ENCODE data around the gene ABHD2.

ABHD2 gene

DNA sequence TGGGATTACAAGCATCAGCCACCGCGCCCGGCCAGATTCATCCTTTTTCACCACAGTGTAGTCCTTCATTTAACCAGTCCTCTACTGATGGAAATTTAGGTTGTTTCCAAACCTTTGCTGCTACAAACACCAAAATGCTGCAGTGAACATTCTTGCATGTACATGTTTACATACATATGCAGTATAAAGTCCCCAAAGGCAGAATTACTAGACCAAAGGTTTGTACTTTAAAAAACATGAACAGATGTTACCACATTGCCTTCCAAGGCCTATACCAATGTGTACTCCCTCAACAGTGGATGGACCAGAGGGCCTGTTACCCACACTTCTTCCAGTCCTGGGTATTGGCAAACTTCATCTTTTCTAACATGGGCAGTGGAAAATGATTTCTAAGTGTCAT, 82.1 kb downstream of the ABHD2 start:
- DNase-seq: no peak

DNA sequence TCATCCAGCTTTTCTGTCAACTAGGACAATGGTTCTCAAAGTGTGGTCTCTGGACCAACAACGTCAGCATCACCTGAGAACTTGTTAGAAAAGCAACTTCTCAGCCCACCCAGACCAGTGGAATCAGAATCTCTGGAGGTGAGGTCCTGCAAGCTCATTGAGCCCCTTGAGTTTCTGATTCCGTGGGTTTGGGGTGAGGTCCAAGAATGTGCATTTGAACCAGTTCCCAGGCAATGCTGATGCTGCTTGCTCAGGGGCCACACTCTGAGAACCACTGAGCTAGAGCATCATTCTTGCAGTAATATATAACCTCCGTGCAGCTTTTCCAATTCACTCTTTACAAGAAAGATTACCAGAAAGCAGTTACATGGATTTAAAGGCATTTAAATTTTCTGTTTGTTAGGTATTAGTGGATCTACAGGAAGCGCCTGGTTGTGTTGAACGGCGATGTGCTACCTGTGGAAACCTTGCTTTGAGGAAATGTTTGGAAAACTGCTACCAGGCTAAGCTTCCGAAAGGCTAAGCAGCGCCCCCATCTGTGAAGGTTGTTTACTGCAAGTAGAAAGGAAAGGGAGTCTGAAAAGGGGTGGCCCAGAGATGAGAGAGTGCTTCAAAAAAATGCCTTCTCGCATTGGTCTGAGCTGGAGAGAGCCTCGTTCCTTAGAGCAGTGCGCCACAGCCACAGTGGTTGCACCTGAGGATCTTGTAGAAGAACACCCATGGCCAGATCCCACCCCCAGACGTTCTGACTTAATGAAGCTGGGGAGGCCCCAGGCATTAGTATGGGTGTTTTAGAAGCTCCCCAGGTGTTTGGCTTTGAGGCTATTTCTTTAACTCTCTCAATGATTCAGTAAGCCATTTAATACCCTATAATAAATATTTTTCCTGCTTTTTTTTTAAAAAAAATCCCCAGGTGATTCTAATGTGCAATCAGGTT, 83.1 kb downstream of the ABHD2 start:
- peak; percentile 13 for DNase-seq

DNA sequence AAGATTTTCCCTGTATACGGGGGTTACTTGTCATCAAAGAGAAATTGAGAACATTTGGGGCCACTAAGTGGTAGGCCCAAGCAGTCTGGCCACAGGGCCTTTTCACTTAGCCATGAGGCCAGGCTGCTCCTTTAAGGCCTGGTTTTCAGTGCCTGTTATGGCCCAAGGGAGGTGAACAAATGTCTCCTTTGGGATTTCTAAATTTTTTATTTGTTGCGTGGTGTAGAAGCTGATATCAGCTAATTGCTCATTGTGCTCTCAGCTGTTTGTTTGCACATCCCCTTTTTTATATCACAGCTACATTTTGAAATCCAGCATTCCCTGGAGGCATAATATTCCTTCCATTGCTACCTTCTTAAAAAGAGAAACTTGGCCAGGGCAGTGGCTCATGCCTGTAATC, 84.7 kb downstream of the ABHD2 start:
- no peak for DNase-seq

DNA sequence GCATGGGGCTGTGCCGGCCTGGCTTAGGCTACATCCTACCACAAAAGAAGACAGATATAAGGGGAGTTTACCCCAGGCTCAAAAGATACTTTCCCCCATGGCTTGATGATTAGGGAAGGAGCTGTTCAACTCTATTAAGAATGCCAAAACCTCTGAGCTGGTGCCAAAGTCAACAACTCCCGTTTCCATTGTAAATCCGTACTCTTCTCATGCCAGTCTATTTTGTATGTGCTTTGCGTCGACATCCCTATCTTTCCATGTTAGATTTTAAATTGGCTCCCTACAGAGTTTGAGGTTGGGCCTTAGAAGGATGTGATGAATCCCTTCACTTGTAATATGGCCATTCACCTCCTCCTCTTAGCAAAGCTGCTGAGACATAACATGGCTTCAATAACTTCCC, 86.2 kb downstream of the ABHD2 start:
- DNase-seq: no peak

DNA sequence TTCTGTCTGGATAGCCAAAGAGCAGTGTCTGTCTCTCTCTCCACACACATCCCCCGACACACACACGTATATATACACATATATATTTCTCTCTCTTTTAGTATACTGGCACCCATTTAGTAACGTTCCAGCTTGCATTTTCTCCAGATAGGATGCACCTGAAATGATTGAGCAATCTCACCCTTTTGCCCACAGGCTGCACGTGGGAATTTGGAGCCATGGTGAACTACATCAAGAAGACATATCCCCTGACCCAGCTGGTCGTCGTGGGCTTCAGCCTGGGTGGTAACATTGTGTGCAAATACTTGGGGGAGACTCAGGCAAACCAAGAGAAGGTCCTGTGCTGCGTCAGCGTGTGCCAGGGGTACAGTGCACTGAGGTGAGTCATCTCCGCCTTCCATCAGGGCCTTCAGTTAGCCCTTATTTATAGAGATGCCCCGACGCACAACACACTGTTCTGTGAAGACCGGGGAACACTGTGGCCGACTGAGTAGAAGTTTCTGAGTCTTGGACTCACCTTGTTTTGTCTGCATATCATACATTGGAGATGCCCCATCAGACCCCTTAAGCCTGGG, 87.4 kb downstream of the ABHD2 start:
- no peak for DNase-seq

DNA sequence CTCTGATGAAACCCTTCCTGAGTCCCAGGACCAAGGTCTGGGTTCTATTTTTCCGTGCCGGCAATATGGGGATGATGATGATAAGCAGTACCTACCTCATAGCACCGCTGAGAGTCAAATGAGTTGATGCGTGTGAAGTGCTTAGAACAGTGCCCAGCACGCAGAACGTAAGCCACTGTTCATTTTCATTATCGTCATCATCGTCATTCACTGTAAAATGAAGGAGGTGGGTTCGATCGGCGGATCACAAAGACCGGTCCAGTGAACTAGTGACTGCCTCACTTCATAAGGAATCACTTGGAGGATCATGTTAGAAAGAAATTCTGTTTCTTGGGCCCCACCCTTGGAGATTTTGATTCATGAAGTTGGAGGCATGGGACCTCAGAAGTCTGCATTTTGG, 88.9 kb downstream of the ABHD2 start:
- DNase-seq: no peak

DNA sequence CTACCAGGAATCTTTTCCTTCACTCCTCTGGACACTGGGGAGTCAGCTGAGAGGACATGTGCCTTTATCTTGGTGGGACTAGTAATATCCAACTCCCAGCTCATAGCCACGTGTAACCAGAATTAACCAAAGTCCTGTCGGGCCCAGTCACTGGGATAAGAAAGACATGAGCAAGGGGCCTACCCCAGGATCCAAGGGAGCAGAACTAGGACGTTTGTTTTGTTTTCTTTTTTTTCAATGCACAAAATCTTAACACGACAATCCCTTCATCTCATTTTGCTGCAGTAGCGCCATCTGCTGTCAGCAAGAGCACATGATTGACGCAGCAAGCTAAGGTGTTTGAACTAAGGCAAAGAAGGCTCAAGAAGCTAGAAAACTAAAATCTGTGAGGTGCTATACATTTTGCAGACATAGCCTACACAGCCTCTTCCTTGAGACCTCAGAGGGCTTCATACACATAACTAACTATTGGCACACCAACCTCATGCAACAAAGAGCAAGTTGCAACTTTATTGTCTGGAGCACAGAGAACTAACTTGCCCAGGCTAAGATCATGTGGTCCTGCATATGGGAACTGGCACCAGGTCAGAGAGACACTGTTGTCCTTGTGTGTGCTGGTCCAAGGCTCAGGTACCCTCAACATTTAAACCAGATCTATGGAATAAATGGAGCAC, 89.5 kb downstream of the ABHD2 start:
- DNase-seq: peak; percentile 66

DNA sequence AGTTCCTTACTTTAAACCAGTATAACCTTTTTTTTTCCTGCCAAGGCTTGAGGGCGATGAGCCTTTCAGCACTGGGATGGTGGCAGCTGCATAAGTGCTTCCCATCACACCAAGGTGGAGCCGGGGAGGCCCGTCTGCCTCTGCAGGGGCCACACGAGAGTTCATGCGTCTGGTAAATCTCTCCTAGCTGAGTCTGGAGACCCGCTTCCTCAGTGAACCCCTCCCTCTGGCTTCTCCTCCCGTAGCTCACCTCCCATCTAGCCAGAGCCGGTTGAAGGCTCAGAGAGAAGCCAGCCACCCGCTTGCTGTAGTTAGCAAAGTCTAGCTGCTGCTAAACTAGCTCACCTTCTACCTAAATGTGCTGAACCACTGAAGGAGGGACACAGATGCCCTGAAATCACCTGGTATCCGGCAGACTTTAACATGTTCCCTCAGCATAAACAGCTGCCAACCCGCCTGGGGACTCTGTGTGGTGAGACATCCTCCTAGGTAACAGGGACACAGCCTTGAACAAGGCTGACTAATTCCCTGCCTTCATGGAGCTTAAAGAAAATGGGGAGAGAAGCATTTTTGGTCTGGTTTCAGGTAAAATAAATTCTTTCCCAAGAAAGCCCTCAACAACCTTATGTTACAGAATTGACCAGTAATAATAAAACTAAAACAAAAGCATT, 90.2 kb downstream of the ABHD2 start:
- DNase-seq: no peak

DNA sequence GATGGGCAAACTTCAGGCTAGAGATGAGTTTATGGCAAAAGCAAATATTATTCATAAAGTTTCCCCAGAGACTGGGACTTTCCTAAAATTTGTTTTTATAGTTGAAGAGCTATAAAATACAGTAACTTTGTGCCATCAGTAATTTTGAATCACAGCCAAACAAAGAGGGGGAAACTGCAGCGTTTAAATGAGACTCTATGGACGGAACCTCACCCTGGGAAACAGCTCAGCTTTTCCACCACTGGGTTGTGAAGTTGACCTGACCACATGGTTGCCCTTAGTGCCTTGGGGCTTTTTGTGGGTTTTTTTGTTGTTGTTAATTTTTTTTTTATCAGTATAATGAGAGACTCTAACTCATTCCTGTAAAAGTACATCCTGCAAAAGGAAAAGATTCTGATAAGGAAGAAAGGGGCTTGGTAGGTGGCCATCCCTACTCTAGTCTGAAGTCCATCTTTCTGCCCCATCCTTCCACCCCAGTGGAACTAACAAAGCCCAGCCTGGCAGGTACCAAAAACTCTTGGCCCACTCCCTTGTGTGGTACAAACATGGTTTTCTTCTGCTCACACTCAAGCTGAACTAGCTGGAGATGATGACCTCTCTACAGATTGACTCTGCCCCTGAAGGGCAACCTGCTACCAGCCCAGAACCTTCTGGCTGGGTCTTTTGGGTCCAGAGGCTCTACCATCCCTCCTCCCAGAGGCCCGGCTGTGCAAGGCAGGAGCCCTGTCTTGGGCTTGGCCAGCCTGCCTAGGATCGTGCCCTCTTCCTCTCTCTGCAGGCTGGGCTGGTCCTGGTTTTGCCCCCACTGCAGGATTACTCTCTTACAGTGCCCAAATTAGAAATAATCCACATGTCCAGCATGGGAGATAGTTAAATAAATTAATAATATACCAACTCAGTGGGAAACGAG, 92.0 kb downstream of the ABHD2 start:
- no peak for DNase-seq

DNA sequence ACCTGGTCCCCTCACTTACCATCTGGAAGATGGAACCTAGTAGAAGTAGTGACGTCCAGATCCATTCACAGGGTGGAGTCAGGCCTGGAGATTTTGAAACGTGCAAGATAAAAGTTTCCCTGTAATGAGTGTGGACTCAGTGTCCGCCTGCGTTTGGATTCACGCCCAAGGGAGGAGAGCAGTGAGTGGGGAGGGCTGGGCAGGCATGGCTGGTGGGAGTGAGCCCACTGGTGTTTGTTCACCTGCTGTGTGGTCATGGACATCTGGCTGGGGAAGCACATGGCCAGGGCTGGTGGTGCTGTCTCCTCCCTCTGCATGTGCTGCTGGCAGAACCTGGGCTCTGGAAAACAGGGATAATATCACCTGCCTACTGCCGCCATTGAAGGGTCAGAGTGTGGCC, 96.1 kb downstream of the ABHD2 start:
- no peak for DNase-seq

DNA sequence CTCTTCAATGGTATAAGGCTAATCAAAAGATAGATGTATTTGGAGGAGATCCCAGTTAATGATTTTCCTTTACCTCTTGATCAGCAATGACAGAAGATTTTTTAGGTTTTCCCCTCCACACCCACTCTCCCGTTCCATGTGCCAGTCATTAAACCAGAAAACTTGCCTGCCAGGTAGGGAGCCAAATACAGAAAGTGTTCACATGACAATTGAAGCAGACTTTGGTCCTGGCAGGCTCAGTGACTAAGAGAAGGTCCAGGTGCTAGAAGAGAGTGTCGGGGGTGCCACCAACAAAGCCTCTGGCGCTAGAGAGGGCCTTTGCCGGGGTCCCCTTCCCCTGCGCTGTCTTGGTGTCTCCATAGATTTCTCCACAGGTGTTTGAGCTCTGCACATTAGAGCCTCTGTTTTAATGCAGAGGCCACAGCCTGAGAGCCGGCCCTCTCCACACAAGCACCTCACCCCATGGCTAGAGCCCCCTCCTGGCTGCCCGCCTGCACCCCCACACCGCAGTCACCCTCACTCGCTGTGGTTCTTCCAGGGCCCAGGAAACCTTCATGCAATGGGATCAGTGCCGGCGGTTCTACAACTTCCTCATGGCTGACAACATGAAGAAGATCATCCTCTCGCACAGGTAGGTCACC, 96.8 kb downstream of the ABHD2 start:
- DNase-seq: no peak

DNA sequence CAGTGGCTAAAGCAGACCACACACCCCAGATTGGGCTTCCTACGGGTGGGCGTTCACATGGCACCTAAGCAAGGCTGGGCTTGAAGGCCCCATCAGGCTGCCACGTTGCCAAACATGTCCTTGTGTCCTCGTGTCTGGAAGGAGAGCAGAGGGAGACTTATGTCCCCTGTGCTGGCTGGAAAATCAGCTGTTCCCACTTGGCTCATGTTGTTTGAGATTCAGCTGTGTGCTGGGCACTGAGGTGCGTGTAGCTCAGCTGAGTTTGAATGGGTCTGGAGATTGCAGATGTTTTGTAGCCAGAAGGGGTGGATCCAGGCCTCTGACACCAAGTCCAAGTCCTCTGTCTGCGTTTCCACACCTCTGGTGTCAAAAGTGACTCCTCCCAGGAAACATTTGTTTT, 98.5 kb downstream of the ABHD2 start:
- DNase-seq: no peak

DNA sequence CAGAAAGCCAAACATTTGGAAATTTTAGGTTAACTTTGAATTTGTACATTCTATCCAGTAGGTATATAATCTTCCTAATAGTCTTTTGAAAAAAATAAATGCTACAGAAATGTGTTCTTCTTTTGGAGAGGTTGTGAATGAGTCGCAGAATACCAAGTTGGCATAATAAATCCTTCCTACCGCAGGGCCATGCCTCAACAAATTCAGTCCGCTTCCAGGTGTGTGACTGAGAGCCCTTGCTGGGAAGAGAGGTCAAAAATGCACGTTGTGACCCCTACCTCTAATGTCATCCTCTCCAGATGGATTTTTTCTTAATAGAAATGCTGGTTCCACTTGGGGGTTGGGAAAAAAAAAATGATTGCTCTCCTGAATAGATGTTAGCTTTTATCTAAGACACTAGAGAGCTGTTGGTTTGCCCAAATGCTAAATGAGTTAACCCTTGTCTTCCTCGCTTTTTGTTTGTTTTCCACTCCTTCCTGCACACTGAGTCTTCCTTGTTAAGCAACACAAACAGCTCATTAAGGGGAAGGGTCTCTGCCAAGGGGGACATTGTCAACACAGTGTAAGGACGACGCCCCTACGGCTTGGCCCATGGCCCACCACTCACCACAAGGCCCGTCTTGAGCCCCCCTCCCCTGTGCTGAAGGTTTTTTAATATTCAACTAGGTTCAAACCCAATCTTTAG, 99.2 kb downstream of the ABHD2 start:
- no peak for DNase-seq

DNA sequence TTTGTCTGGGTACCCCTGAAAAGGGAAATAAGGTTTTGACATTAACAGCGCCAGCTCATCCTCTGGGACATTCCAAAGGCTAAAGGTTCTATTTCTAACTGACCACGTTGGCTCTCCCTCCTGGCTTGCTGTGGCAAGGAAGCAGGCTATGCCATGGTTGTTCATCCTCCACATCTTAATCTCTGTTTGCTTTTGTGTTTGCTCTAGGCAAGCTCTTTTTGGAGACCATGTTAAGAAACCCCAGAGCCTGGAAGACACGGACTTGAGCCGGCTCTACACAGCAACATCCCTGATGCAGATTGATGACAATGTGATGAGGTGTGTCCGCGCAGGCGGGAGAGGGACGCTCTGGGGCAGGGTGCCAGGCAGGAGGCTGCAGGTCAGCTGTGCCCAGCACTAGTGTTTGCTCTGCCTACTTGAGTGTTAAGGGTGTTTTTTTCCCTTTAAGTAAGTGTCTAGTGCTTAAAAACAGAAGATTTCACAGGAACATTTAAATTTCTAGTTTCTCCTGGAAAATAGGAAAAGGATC, 99.8 kb downstream of the ABHD2 start:
- no peak for DNase-seq

DNA sequence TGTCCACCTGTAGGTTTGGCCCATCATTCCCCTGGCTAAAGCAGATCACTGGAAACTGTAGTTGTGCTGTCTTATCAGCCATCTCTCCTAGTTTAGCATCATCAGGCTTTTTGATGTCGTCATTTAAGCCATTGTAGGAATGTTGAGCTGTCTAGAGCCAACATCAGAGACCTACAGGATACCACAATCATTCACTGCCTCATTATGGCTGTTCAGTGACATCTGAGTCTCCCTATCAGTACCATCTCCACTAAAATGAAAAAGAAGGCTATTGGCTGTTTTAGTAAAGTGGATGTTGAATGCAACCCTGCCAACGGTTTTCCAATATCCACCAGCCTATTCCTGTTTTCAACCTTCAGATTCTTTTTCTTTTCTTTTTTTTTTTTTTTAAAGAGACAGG, 103.9 kb downstream of the ABHD2 start:
- no peak for DNase-seq

DNA sequence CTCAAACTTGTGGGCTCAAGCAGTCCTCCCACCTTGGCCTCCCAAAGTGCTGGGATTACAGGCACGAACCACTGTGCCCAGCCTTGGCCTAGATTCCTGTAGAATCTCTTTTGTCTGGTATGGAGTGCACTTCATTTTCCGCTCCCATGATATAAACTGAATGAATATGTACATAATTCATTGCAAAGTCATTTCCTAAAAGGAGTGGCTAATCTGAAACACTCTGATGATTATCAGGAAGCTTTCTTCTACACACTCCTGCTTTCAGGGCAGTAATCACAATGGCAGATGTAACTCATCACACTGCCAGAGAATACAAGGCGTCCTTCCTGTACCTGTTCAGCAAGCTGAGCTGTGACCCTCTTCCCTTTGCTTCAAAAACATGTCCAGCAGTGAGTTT, 104.5 kb downstream of the ABHD2 start:
- no peak for DNase-seq

DNA sequence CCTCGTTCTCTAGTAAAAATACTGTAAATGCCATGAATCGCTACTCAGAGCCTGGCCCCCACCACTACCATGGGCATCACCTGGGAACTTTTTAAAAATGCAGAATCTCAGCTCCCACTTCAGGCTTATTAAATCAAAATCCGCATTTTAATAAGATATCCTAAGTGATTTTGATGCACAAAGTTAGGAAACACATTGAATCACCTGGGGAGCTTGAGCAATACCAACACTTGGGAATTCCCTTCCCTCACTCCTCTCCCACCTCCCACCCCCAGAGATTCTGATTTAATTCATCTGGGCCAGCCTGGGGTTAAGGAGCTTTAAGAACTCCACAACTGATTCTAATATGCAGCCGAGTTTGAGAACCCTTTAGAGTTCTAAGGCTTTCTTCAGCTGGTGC, 106.4 kb downstream of the ABHD2 start:
- DNase-seq: no peak

DNA sequence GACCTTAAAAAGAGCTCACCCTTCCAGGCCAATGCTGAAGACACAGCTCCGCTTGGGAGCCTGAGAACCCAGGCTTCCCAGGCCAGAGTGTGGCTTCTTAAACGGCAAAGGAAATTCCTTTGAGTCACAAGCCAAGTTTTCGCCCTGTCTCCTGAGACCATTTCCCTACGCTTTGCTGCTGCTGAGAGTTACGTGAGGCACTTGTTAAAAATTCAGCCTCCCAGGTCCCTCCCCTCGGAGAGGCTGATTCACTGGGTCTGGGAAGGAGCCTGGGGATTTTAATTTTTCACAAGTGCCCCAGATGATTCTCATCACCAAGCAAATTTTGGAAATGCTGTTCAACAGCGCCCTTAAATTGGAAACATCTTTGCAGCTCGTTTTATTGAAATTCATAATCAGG, 107.6 kb downstream of the ABHD2 start:
- DNase-seq: no peak

DNA sequence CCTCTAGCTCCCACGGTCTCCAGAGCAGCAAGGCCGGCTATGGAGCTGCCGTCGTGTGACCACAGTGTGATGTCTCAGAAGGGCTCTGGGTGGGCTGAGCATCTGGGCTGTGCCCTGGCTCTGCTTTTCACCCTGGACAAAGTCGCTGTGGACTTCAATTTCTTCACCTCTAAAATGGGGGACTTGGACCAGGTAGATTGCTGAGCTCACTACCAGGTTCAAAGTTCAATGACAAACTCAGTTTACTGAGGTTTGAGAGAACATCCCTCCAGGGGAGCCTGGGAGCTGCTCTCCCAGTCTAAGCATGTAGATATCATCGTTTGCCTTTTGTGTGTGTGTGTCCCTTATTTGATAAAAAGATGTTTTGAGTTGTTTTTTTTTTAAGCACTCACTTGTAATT, 108.0 kb downstream of the ABHD2 start:
- DNase-seq: no peak

DNA sequence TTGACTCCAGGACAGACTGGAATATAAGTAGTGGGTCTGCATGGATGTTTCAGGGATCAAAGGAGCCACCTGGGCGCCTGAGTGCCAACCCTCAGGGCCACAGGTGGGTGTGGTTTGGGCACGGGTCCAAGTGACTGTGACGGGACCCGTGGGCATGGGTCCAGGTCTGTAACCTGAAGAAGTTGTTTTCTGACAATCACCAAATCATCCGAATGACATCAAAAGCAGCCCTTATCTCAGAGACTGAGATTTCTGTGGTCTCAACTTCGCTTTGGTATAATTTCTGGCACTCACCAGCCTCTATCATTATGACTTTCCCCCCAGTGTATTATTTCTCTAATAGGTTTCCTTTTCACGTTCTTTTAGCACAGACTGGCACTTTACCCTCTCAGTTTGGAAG, 108.7 kb downstream of the ABHD2 start:
- DNase-seq: no peak

DNA sequence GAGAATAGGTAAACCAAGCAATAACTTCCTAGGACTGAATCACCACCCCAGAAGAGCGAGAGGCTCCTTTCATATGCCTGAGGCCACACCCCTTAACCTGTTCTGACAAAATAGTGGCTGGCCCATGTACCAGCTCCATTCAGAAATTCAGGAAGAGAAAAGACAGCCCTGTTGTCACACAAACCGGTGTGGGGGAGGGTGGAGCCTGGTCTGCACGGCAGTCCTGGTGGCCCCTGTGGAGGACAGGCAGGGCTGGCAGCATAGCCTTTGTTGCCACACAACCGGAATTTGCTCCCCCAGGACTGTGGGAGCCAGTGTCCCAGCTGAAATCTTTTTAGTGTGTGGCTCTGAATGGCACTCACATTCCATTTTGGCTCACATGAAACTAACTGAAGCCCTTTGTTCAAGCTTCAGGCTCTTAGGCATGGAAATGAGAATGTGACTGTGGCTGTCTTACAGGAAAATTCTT, 109.3 kb downstream of the ABHD2 start:
- DNase-seq: no peak

Data from CD4-positive, alpha-beta T cell treated with Interleukin-6 for 4 hours (primary cell).